Uterus (tissue), 4 donors: ENCODE data around the gene PBOV1. TPM values are rescaled to one million over a fixed set of nuclear protein-coding genes. Genes with fewer than 3 reads are reported as not detected.

Source experiments
- DNase-seq, 2 donors: peaks; one replicate each; pipeline ENCODE4 v3.0.0-alpha.2; 2019 to 2020
- H3K27ac ChIP-seq, 2 donors: fragments of 200-600 bp; sonication (generic); 1 replicate in 1 of 2; 2 replicates in 1 of 2; pipeline ENCODE4 v1.5.1; 2016 to 2018
- H3K27me3 ChIP-seq, 2 donors: fragments of 200-600 bp; sonication (generic); one replicate each; pipeline ENCODE4 v1.5.1; 2018 to 2019; ENCODE audit warnings: control low read depth in 1 of 2
- H3K36me3 ChIP-seq, 2 donors: fragments of 200-600 bp; sonication (generic); one replicate each; pipeline ENCODE4 v1.5.1; 2019; ENCODE audit warnings: control low read depth in 1 of 2
- H3K4me1 ChIP-seq, 2 donors: fragments of 200-600 bp; sonication (generic); one replicate each; pipeline ENCODE4 v1.5.1; 2018 to 2019; ENCODE audit warnings: control low read depth in 1 of 2
- H3K4me3 ChIP-seq, 2 donors: fragments of 200-600 bp; sonication (generic); 1 replicate in 1 of 2; 2 replicates in 1 of 2; pipeline ENCODE4 v1.5.1; 2018 to 2019; ENCODE audit warnings: mild to moderate bottlenecking in 1 of 2
- H3K9me3 ChIP-seq, 2 donors: fragments of 200-600 bp; sonication (generic); one replicate each; pipeline ENCODE4 v1.5.1; 2019; ENCODE audit warnings: control low read depth in 1 of 2
- POLR2A ChIP-seq, 2 donors: fragments of 450-650 bp; IDR thresholded peaks; one replicate each; pipeline ENCODE4 v1.6.1; 2016; ENCODE audit warnings: antibody characterized with exemption in 2 of 2, mild to moderate bottlenecking in 1 of 2, moderate library complexity in 1 of 2
- intact Hi-C: fragments of 100-400 bp; cut with DNase I; formaldehyde crosslinking; loops from one replicate; pipeline ENCODE4 v1.15.1; 2023; ENCODE audit warnings: low total_unique reads
- total RNA-seq, 4 donors: library from RNA; depleted of rRNA in 3 of 4; stranded (reverse); fragments of >200 nt in 3 of 4; gene quantifications; one replicate each; pipeline versions ENCODE4 v1.1.0 to v1.2.4, GENCODE V29; 2014 to 2023
- TF ChIP-seq, protein P1 (sequence below), 4 experiments: fragments of 200-600 bp in 2 of 4; fragments of 450-650 bp in 2 of 4; sonication (generic) in 2 of 4; IDR thresholded peaks; one replicate each; pipeline ENCODE4 v1.5.1; 2016 to 2019; ENCODE audit warnings: antibody characterized with exemption in 4 of 4, mild to moderate bottlenecking in 2 of 4, moderate library complexity in 1 of 4
- donor health status: DM: yes; HTN: yes; CAD: no.

The PBOV1 gene
- total RNA-seq, 4 donors from 2014 or later = not detected

DNA sequence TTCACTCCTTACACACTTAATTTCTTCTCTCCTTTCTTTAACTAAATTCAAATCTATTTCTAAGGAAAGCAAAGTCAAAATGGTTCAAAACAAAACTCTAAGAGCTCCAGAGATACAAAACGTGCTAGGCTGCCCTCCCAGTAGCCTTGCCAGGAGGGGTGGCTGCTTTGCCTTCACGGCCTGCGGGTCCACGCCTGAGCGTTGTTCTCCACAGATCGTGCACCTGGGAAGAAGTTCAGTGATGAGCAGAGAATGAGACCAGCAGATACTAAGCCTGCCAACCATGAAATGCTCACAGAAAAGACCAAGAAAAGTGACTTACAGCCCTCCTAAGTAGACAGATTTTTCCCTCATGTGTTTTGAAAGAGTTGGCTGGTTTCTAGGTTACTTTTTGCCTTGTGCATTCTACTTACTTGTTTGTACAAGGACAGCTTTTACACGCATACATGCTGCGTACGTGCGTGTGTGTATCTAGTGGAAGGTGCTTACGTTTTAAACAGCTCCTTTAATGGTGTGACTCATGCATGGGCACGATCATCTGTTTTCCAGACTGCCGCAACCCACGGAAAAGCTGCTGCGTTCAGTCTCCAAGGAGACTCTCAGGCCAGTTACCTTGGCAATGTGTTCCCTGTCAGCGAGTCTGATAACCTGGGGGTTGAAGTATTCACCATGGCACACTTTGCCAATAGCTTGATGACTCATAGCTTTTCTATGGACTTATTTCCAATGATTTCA lies 32.4 kb upstream of the PBOV1 start:
- H3K4me1 ChIP-seq = no peaks in the 10 kb centered on the region
- no peaks in the 10 kb centered on the region for H3K27me3 ChIP-seq
- no peaks in the 10 kb centered on the region for H3K36me3 ChIP-seq
- TF ChIP-seq, protein P1, sequence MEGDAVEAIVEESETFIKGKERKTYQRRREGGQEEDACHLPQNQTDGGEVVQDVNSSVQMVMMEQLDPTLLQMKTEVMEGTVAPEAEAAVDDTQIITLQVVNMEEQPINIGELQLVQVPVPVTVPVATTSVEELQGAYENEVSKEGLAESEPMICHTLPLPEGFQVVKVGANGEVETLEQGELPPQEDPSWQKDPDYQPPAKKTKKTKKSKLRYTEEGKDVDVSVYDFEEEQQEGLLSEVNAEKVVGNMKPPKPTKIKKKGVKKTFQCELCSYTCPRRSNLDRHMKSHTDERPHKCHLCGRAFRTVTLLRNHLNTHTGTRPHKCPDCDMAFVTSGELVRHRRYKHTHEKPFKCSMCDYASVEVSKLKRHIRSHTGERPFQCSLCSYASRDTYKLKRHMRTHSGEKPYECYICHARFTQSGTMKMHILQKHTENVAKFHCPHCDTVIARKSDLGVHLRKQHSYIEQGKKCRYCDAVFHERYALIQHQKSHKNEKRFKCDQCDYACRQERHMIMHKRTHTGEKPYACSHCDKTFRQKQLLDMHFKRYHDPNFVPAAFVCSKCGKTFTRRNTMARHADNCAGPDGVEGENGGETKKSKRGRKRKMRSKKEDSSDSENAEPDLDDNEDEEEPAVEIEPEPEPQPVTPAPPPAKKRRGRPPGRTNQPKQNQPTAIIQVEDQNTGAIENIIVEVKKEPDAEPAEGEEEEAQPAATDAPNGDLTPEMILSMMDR (IDR thresholded peaks at IDR 0.05) = no peak
- TF ChIP-seq POLR2A (IDR thresholded peaks at IDR 0.05) = no peak
- peak overlapping the region; percentile 40 to 77 for H3K27ac ChIP-seq
- intact Hi-C loops = no loop called here
- no peak overlapping the region for H3K4me3 ChIP-seq
- DNase-seq = peak; percentile 65 to 72
- H3K9me3 ChIP-seq = no peaks in the 10 kb centered on the region

DNA sequence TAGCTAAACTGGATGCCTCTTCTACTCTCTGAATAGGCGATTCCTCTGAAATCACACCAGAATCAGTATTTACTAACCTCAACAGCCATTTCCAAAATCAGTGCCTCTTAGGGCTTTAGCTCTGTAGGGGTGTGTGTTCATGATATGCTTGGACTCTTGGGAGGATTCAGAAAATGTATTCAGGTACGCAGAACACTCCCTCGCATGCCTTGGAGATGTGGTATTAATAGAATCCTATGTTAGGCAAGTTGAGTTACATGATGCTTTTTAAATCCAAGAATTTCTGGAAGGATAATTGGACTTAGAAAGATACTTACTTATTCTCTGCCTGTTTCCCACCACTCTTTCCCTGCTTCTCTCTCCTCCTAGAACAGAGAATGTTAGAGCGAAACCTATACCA lies 31.8 kb upstream of the PBOV1 start:
- intact Hi-C loops = no loop called here
- H3K27ac ChIP-seq = peak overlapping the region; percentile 40 to 77
- no peak for DNase-seq
- H3K4me3 ChIP-seq = no peak overlapping the region
- H3K27me3 ChIP-seq = no peaks in the 10 kb centered on the region
- H3K9me3 ChIP-seq = no peaks in the 10 kb centered on the region
- no peaks in the 10 kb centered on the region for H3K4me1 ChIP-seq
- TF ChIP-seq, protein P1 (IDR thresholded peaks at IDR 0.05) = no peak
- TF ChIP-seq POLR2A (IDR thresholded peaks at IDR 0.05) = no peak
- no peaks in the 10 kb centered on the region for H3K36me3 ChIP-seq

DNA sequence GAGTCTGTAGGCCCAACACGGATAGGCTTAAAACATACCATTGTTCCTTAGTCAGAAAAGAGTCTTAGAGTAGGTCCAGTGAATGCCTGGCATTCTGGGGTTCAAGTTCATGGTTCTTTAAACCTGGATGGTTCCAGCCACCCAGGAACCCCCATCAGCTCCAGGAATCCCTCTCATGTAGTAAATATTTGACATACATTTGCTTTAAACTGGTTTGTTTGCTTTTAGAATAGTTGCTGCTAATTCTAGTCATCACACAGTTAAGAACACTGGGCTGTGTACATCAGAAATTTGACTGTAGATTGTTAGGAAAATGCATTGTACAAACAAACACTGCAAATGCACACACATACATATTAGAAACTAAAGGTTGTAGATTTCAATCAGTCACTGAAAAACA lies 30.6 kb upstream of the PBOV1 start:
- Histone ChIP-seq H3K36me3 (no peaks in the 10 kb centered on the region), H3K4me3 (no peak overlapping the region), H3K27me3 (no peaks in the 10 kb centered on the region), H3K27ac (no peak overlapping the region), H3K9me3 (no peaks in the 10 kb centered on the region), H3K4me1 (no peaks in the 10 kb centered on the region)
- intact Hi-C loops = no loop called here
- DNase-seq = no peak
- TF ChIP-seq POLR2A (IDR thresholded peaks at IDR 0.05) = no peak
- TF ChIP-seq, protein P1 (IDR thresholded peaks at IDR 0.05) = no peak

DNA sequence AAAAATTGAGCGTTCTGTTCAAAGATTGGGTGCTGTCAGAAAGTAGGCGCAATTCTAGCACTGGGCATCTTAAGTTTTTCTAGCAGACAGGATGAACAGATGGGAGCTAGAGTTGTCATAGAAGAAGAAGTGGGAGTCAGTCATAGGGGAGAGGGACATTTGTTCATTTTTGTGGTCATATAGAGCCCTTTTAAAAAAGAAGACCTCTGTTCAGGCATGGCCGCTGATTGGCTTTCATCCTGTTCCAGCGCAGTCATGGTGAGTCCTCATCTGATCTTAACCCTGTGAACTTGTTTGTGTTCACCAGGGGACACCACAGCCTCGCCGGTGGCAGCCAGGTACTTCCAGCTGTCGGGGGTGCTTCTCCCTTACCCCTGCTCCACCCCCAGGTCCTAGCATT lies 29.7 kb upstream of the PBOV1 start:
- DNase-seq = no peak
- no peaks in the 10 kb centered on the region for H3K9me3 ChIP-seq
- H3K27me3 ChIP-seq = no peaks in the 10 kb centered on the region
- H3K4me1 ChIP-seq = no peaks in the 10 kb centered on the region
- H3K4me3 ChIP-seq = no peak overlapping the region
- intact Hi-C loops = no loop called here
- TF ChIP-seq, protein P1 (IDR thresholded peaks at IDR 0.05) = no peak
- TF ChIP-seq POLR2A (IDR thresholded peaks at IDR 0.05) = no peak
- H3K27ac ChIP-seq = no peak overlapping the region
- H3K36me3 ChIP-seq = no peaks in the 10 kb centered on the region

DNA sequence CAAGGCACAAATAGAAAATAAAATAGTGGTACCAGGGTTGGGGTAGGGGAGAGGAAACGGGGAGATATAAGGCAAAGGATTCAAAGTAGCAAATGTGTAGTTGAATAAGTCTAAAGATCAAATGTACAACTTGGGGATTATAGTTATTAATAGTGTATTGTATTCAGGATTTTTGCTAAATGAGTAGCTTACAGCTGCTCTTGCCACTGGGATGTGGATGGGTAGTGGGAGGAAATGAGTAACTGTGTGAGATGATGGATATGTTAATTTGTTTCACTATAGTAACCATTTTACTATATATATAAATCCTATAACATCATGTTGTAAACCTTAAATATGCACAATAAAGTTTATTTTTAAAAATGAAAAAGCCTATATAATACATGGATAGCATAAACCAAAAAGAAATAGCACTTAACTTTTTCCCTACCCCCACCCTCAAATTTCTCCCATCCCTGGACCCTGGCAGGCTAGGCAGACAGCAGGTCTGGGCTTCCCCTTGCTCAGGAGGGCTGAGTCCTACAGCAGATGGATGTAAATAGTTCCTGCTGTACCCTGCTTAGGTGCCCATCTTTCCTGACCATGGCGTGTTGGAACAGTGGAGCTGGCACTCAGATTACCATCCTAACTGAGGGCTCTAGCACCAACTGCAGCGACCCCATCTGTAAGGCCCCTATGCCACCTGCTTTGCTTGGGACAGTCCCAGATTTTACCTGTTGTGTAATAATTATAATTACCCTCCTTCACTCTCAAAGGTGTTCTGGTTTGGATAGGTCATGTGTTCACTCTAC lies 28.6 kb upstream of the PBOV1 start:
- no peaks in the 10 kb centered on the region for H3K9me3 ChIP-seq
- no peak for DNase-seq
- no peaks in the 10 kb centered on the region for H3K27me3 ChIP-seq
- intact Hi-C loops = no loop called here
- H3K4me1 ChIP-seq = no peaks in the 10 kb centered on the region
- TF ChIP-seq, protein P1 (IDR thresholded peaks at IDR 0.05) = no peak
- TF ChIP-seq POLR2A (IDR thresholded peaks at IDR 0.05) = no peak
- no peak overlapping the region for H3K4me3 ChIP-seq
- H3K36me3 ChIP-seq = no peaks in the 10 kb centered on the region
- H3K27ac ChIP-seq = no peak overlapping the region
